HL-60 (cell line): ENCODE measurements around the gene TOMM20.

ENCODE experiments used
- DNase-seq, 2 experiments: peaks; one replicate each; pipeline ENCODE4 v3.0.0-alpha.2; 2010 to 2020; ENCODE audit warnings: low read depth in 1 of 2, low spot score in 1 of 2
- H3K27ac ChIP-seq: fragments of 250-450 bp; sonication (Bioruptor Pico); replicated peaks from 2 replicates; pipeline ENCODE4 v1.5.1; 2020; ENCODE audit warnings: mild to moderate bottlenecking, moderate library complexity
- H3K27me3 ChIP-seq: fragments of 250-450 bp; sonication (Bioruptor Pico); 2 replicates; pipeline ENCODE4 v1.5.1; 2021; ENCODE audit warnings: mild to moderate bottlenecking, moderate library complexity; ENCODE audit not compliant: insufficient read depth, poor library complexity, severe bottlenecking
- H3K4me3 ChIP-seq: replicated peaks from 2 replicates; pipeline ENCODE4 v1.5.1; 2011; ENCODE audit warnings: mild to moderate bottlenecking, control low read depth, low read length; ENCODE audit not compliant: insufficient read depth
- CTCF ChIP-seq: IDR thresholded peaks from one replicate; pipeline ENCODE4 v1.5.1; 2011; ENCODE audit warnings: low read length, control low read depth, inconsistent platforms; ENCODE audit not compliant: insufficient read depth
- GABPA ChIP-seq: IDR thresholded peaks from 2 replicates; pipeline ENCODE4 v1.6.1; 2012; ENCODE audit warnings: low read depth
- POLR2AphosphoS5 ChIP-seq: IDR thresholded peaks from 2 replicates; pipeline ENCODE4 v1.6.1; 2012; ENCODE audit warnings: low read depth
- REST ChIP-seq: IDR thresholded peaks from 2 replicates; pipeline ENCODE4 v1.6.1; 2012; ENCODE audit warnings: low read depth; ENCODE audit not compliant: insufficient replicate concordance
- SPI1 ChIP-seq: IDR thresholded peaks from 2 replicates; pipeline ENCODE4 v1.6.1; 2012; ENCODE audit warnings: low read depth, mild to moderate bottlenecking, borderline replicate concordance

Gene TOMM20

GRCh38 chr1:235060607-235061470 lies 67.8 kb downstream of the TOMM20 start:
- peak in 1 of 2 experiments; percentile 66 for DNase-seq
- no peak for TF ChIP-seq REST
- no peak for TF ChIP-seq POLR2AphosphoS5
- TF ChIP-seq SPI1: no peak
- no peak for TF ChIP-seq CTCF
- TF ChIP-seq GABPA: no peak
- Histone ChIP-seq H3K27me3 (no peaks in the 10 kb centered on the region), H3K27ac (peak overlapping the region; percentile 92), H3K4me3 (no peak overlapping the region)
